ENCODE data around the gene ZNF837.

DNA sequence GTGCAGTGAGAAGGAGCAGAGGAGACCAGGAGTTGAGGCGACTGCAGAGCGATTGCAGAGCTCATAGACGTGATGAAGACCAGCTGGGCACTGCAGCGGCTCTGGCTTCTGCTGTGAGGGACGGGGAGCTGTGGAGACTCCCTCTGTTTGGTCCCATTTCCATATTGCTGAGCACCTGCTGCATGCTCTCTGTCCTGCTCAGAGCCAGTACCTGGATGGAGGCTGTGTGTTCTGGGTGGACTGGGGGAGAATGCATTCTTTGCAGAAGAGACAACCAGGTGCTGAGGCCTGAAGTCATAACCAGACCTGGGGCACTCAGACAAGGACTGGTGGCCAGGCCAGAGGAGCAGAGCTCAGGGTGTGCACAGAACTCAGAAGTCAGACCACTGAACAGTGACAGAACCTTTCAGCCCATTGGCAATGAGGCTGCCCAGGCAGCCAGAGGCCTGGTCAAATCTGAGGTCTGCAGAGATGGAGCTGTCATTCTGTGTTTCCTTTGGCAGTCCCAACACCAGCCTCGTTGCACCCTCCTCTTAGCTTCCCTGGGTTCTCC lies 26.3 kb downstream of the ZNF837 start:
- TF ChIP-seq, protein P1, sequence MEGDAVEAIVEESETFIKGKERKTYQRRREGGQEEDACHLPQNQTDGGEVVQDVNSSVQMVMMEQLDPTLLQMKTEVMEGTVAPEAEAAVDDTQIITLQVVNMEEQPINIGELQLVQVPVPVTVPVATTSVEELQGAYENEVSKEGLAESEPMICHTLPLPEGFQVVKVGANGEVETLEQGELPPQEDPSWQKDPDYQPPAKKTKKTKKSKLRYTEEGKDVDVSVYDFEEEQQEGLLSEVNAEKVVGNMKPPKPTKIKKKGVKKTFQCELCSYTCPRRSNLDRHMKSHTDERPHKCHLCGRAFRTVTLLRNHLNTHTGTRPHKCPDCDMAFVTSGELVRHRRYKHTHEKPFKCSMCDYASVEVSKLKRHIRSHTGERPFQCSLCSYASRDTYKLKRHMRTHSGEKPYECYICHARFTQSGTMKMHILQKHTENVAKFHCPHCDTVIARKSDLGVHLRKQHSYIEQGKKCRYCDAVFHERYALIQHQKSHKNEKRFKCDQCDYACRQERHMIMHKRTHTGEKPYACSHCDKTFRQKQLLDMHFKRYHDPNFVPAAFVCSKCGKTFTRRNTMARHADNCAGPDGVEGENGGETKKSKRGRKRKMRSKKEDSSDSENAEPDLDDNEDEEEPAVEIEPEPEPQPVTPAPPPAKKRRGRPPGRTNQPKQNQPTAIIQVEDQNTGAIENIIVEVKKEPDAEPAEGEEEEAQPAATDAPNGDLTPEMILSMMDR (IDR thresholded peaks at IDR 0.05): no peak
- TF ChIP-seq EP300 (IDR thresholded peaks at IDR 0.05) (no peak), POLR2A (IDR thresholded peaks at IDR 0.05) (no peak)

Measured in upper lobe of left lung (tissue), 4 donors.